Neuronal stem cell (in vitro differentiated cells): ENCODE data around the gene UBE4B.
A peak's percentile ranks its signal among the peaks of the same experiment; 100 is the strongest.
"Not testable (repeated sequence)": the region's sequence is repeated elsewhere in the genome, so short reads cannot be mapped to it uniquely, and the experiment has no call there.

Source experiments
- DNase-seq: peaks from one replicate; pipeline ENCODE4 v3.0.0-alpha.2; 2013; ENCODE audit warnings: low spot score
- H2AFZ ChIP-seq: one replicate; pipeline ENCODE4 v1.6.1; 2013; ENCODE audit warnings: mild to moderate bottlenecking, low read length, inconsistent platforms
- H2AK5ac ChIP-seq: 2 replicates; pipeline ENCODE4 v1.6.1; 2013; ENCODE audit warnings: low read depth, mild to moderate bottlenecking, inconsistent platforms, low read length, moderate library complexity, mixed read lengths
- H2BK120ac ChIP-seq: 2 replicates; pipeline ENCODE4 v1.6.1; 2013; ENCODE audit warnings: low read depth, mild to moderate bottlenecking, inconsistent platforms, low read length, moderate library complexity, mixed read lengths
- H2BK12ac ChIP-seq: one replicate; pipeline ENCODE4 v1.6.1; 2013; ENCODE audit warnings: low read length, inconsistent platforms
- H2BK15ac ChIP-seq: 2 replicates; pipeline ENCODE4 v1.6.1; 2013; ENCODE audit warnings: mild to moderate bottlenecking, low read length, inconsistent platforms, mixed read lengths
- H2BK5ac ChIP-seq: one replicate; pipeline ENCODE4 v1.6.1; 2013; ENCODE audit warnings: inconsistent platforms, mild to moderate bottlenecking, low read length, moderate library complexity
- H3K14ac ChIP-seq: one replicate; pipeline ENCODE4 v1.6.1; 2013; ENCODE audit warnings: low read length, inconsistent platforms
- H3K18ac ChIP-seq: 2 replicates; pipeline ENCODE4 v1.6.1; 2013; ENCODE audit warnings: low read length, inconsistent platforms
- H3K23ac ChIP-seq: 2 replicates; pipeline ENCODE4 v1.6.1; 2013; ENCODE audit warnings: low read depth, mild to moderate bottlenecking, mixed read lengths, low read length, inconsistent platforms; ENCODE audit not compliant: poor library complexity
- H3K27ac ChIP-seq: replicated peaks from 3 replicates; pipeline ENCODE4 v1.5.1; 2013; ENCODE audit warnings: low read length, inconsistent platforms
- H3K27me3 ChIP-seq, 3 experiments: 2 replicates each; pipeline ENCODE4 v1.6.1; 2013; ENCODE audit warnings: low read length in 3 of 3, mild to moderate bottlenecking in 2 of 3, inconsistent platforms in 1 of 3, low read depth in 1 of 3, mixed read lengths in 1 of 3, moderate library complexity in 1 of 3; ENCODE audit not compliant: control insufficient read depth in 3 of 3, insufficient read depth in 3 of 3
- H3K36me3 ChIP-seq, 2 donors: replicated peaks in 1 of 2; 2 replicates each; pipeline ENCODE4 v1.6.1; 2013; ENCODE audit warnings: low read length in 2 of 2; ENCODE audit not compliant: control insufficient read depth in 2 of 2, insufficient read depth in 2 of 2
- H3K4ac ChIP-seq: 2 replicates; pipeline ENCODE4 v1.6.1; 2013; ENCODE audit warnings: inconsistent platforms, mild to moderate bottlenecking, low read length, moderate library complexity
- H3K4me1 ChIP-seq, 2 donors: 1 replicate in 1 of 2; 2 replicates in 1 of 2; pipeline ENCODE4 v1.6.1; 2013; ENCODE audit warnings: low read length in 2 of 2, low read depth in 1 of 2; ENCODE audit not compliant: control insufficient read depth in 2 of 2, insufficient read depth in 1 of 2
- H3K4me2 ChIP-seq: one replicate; pipeline ENCODE4 v1.6.1; 2013; ENCODE audit warnings: mild to moderate bottlenecking, low read length, inconsistent platforms; ENCODE audit not compliant: insufficient read depth, poor library complexity, severe bottlenecking
- H3K4me3 ChIP-seq, 2 donors: 2 replicates each; pipeline ENCODE4 v1.5.1; 2013; ENCODE audit warnings: low read length in 2 of 2, mild to moderate bottlenecking in 2 of 2, inconsistent platforms in 1 of 2, moderate library complexity in 1 of 2
- H3K79me1 ChIP-seq: one replicate; pipeline ENCODE4 v1.6.1; 2013; ENCODE audit warnings: low read depth, mild to moderate bottlenecking, inconsistent platforms, low read length, moderate library complexity
- H3K9ac ChIP-seq: one replicate; pipeline ENCODE4 v1.6.1; 2013; ENCODE audit warnings: mild to moderate bottlenecking, low read depth, low read length, inconsistent platforms; ENCODE audit not compliant: poor library complexity
- H3K9me3 ChIP-seq, 2 donors: replicated peaks in 1 of 2; 2 replicates each; pipeline versions ENCODE3 to v1.6.1; 2013; ENCODE audit warnings: low read length in 2 of 2, mild to moderate bottlenecking in 2 of 2, inconsistent platforms in 1 of 2, low read depth in 1 of 2, mixed read lengths in 1 of 2, moderate library complexity in 1 of 2; ENCODE audit not compliant: control insufficient read depth in 2 of 2, insufficient read depth in 1 of 2
- H4K8ac ChIP-seq: one replicate; pipeline ENCODE4 v1.6.1; 2013; ENCODE audit warnings: low read depth, mild to moderate bottlenecking, inconsistent platforms, low read length, moderate library complexity
- H4K91ac ChIP-seq: one replicate; pipeline ENCODE4 v1.6.1; 2013; ENCODE audit warnings: low read length, low read depth, mild to moderate bottlenecking, inconsistent platforms; ENCODE audit not compliant: poor library complexity
- WGBS, 2 donors: extraction: QIAGEN DNeasy Blood & Tissue Kit; methylation state at CpG; one replicate each; pipeline ENCODE4 v1.1.7; 2013; ENCODE audit warnings: missing lambda C conversion rate in 2 of 2, mixed read lengths in 1 of 2; ENCODE audit not compliant: insufficient read length in 2 of 2, insufficient replicate concordance in 1 of 2; ENCODE audit errors: extremely low coverage in 2 of 2; 5-methylcytosine and 5-hydroxymethylcytosine counted together

UBE4B gene

DNA sequence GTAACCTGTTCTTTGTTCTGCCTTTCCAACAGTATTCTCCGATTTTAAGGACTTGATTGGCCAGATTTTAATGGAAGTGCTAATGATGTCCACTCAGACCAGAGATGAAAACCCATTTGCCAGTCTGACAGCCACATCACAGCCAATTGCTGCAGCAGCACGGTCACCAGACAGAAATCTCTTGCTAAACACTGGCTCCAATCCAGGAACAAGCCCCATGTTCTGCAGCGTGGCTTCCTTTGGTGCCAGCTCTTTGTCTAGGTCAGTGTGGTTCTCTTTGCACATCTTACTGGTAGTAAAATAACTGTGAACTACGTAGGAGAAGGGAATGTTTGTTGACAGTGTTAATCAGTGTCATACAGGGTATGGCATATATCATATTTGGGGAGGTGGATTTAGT, 72.7 kb downstream of the UBE4B start:
- Histone ChIP-seq H2BK12ac (no peak overlapping the region), H3K4me3 (no peak overlapping the region), H2BK15ac (no peak overlapping the region), H3K14ac (no peak overlapping the region), H2AFZ (no peak overlapping the region), H2BK5ac (no peak overlapping the region), H2AK5ac (no peak overlapping the region), H3K4ac (no peak overlapping the region), H4K8ac (no peak overlapping the region), H3K4me2 (no peak overlapping the region), H2BK120ac (no peak overlapping the region), H3K9me3 (no peaks in the 10 kb centered on the region), H3K23ac (no peak overlapping the region), H3K36me3 (peaks cover 15 to 73% of the 10 kb centered on the region in 2 donors), H3K4me1 (peaks cover 0 to 11% of the 10 kb centered on the region in 2 donors), H3K79me1 (no peaks in the 10 kb centered on the region), H3K27ac (no peak overlapping the region), H3K27me3 (no peaks in the 10 kb centered on the region), H3K18ac (no peak overlapping the region), H3K9ac (no peak overlapping the region), H4K91ac (no peak overlapping the region)
- no CpG with 5 or more reads among the region's 4 CpGs for WGBS, 2 donors
- no peak for DNase-seq

DNA sequence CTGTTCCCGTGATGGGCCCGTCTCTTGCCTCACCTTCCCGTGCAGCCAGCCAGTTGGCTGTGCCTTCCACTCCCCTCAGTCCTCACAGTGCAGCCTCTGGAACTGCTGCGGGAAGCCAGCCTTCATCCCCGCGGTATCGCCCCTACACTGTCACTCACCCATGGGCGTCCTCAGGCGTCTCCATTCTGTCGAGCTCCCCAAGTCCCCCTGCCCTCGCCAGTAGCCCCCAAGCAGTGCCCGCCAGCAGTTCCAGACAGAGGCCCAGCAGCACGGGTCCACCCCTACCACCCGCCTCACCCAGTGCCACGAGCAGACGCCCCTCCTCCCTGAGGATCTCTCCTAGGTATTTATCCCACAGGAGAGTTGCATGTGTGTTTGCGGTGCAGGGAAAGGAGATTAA, 73.5 kb downstream of the UBE4B start:
- H2BK5ac ChIP-seq = no peak overlapping the region
- H3K9ac ChIP-seq = no peak overlapping the region
- H3K18ac ChIP-seq = peak overlapping the region; percentile 13
- H4K91ac ChIP-seq = no peak overlapping the region
- no peak overlapping the region for H3K14ac ChIP-seq
- H3K4me2 ChIP-seq = no peak overlapping the region
- H3K9me3 ChIP-seq = no peaks in the 10 kb centered on the region
- no peak for DNase-seq
- H3K27me3 ChIP-seq = no peaks in the 10 kb centered on the region
- no peak overlapping the region for H3K23ac ChIP-seq
- peaks cover 16 to 73% of the 10 kb centered on the region in 2 donors for H3K36me3 ChIP-seq
- no peak overlapping the region for H3K27ac ChIP-seq
- H3K4me1 ChIP-seq = peaks cover 0 to 11% of the 10 kb centered on the region in 2 donors
- H2BK12ac ChIP-seq = no peak overlapping the region
- H2BK120ac ChIP-seq = no peak overlapping the region
- peak overlapping the region; percentile 4 for H3K4ac ChIP-seq
- WGBS, 2 donors = no CpG with 5 or more reads among the region's 17 CpGs
- H2AK5ac ChIP-seq = no peak overlapping the region
- no peak overlapping the region for H4K8ac ChIP-seq
- no peaks in the 10 kb centered on the region for H3K79me1 ChIP-seq
- no peak overlapping the region for H2AFZ ChIP-seq
- H2BK15ac ChIP-seq = no peak overlapping the region
- H3K4me3 ChIP-seq = no peak overlapping the region

DNA sequence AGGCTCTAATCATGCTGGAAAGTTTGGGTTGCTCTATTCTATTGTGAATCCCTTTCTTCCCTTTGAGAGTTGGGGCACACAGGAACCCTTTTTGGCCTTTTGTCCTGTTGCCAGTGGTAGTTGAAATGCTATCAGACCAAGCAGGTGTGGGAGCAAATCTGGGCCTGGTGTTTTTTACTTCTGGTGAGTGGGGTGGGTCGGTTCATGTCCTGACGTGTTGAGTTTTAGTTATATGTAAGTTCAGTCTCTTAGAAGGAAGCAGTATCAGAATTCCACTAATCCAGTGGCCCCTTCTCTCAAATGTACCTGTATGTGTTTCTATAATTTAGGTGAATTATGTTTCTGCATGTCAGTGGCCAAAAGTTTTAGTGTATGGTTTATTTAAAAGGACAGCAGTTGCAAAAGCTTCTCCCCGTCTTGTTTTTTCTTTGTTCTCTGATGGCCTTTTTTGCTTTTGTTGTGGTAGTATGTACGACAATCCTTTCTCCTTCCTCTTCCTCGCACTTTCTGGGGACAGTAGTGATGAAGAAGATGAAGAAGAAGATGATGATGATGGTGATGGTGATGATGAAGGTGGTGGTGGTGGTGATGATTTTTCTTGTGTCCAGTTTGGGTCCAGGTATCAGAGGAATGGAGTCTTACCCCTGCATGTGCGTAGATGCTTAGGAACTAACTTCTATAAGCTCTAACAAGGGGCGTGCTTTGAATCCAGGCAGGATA, 74.2 kb downstream of the UBE4B start:
- Histone ChIP-seq H3K4ac (no peak overlapping the region), H3K4me3 (no peak overlapping the region), H3K14ac (no peak overlapping the region), H3K23ac (no peak overlapping the region), H3K27me3 (no peaks in the 10 kb centered on the region), H3K18ac (no peak overlapping the region), H4K8ac (no peak overlapping the region), H4K91ac (no peak overlapping the region), H3K27ac (no peak overlapping the region), H2BK5ac (no peak overlapping the region), H3K79me1 (no peaks in the 10 kb centered on the region), H2BK12ac (no peak overlapping the region), H3K4me2 (no peak overlapping the region), H3K9ac (no peak overlapping the region), H3K9me3 (no peaks in the 10 kb centered on the region), H2BK120ac (no peak overlapping the region), H3K4me1 (peaks cover 0 to 11% of the 10 kb centered on the region in 2 donors), H2BK15ac (no peak overlapping the region), H2AK5ac (no peak overlapping the region), H2AFZ (no peak overlapping the region), H3K36me3 (peaks cover 19 to 72% of the 10 kb centered on the region in 2 donors)
- no peak for DNase-seq
- WGBS, 2 donors = no CpG with 5 or more reads among the region's 7 CpGs

DNA sequence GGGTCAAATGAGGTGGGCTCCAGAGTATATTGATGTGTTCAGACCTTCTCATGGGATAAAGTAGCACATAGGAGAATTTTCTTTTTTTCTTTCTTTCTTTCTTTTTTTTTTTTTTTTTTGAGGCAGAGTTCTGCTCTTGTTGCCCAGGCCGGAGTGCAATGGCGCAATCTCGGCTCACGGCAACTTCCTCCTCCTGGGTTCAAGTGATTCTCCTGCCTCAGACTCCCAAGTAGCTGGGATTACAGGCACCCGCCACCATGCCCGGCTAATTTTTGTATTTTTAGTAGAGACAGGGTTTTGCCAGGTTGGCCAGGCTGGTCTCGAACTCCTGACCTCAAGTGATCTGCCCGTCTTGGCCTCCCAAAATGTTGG, 74.7 kb downstream of the UBE4B start:
- peaks cover 19 to 73% of the 10 kb centered on the region in 2 donors for H3K36me3 ChIP-seq

More for the DNA sequence above, 74.7 kb downstream of the UBE4B start:
- H3K23ac ChIP-seq, H2BK5ac ChIP-seq, H2BK12ac ChIP-seq, DNase-seq, H3K27me3 ChIP-seq, H3K18ac ChIP-seq, H3K27ac ChIP-seq, H3K4me2 ChIP-seq, H4K8ac ChIP-seq, H3K14ac ChIP-seq, H2BK120ac ChIP-seq, H2AFZ ChIP-seq, H3K9me3 ChIP-seq, H2AK5ac ChIP-seq, H3K9ac ChIP-seq, H3K4ac ChIP-seq, H3K4me3 ChIP-seq, H2BK15ac ChIP-seq, H3K79me1 ChIP-seq, H4K91ac ChIP-seq: not testable (repeated sequence)
- WGBS, 2 donors = no CpG with 5 or more reads among the region's 8 CpGs
- H3K4me1 ChIP-seq = peaks cover 0 to 11% of the 10 kb centered on the region in 2 donors
